Esophagus squamous epithelium (tissue), 4 donors: ENCODE measurements around the gene KSR1.

Experiments used
- POLR2A ChIP-seq, 4 donors: fragments of 450-650 bp; IDR thresholded peaks; one replicate each; pipeline ENCODE4 v1.6.1; 2017; ENCODE audit warnings: antibody characterized with exemption in 4 of 4, mild to moderate bottlenecking in 4 of 4, moderate library complexity in 3 of 4
- TF ChIP-seq, protein P1 (sequence below), 6 experiments: fragments of 450-650 bp in 4 of 6; fragments of 200-600 bp in 2 of 6; sonication (generic) in 2 of 6; IDR thresholded peaks; one replicate each; pipeline ENCODE4 v1.5.1; 2016 to 2019; ENCODE audit warnings: antibody characterized with exemption in 6 of 6, mild to moderate bottlenecking in 4 of 6, moderate library complexity in 4 of 6

DNA sequence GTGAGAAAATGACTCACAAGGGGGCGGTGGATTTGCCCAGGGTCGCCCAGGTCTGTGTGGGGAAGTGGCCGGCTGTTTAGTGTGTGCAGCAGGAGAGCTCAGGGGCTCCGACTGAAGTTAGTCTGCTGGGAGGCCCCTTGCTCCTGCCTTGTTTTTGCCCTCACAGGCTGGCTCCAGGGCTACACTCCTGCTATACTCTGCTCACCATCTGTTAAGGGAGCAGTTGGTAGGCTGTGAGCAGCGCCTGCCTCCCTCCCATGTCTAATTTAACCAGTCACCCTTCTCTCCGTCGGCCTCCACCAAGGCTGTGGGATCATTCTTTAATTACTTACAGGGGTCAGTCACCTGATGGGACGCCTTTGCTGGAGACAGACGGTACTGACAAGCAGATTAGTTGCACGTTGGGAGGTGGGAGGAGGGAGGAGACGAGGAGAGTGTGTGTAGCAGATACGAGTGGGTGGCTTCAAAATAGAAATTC, 35.5 kb downstream of the KSR1 start:
- no peak for TF ChIP-seq POLR2A (IDR thresholded peaks at IDR 0.05)
- TF ChIP-seq, protein P1, sequence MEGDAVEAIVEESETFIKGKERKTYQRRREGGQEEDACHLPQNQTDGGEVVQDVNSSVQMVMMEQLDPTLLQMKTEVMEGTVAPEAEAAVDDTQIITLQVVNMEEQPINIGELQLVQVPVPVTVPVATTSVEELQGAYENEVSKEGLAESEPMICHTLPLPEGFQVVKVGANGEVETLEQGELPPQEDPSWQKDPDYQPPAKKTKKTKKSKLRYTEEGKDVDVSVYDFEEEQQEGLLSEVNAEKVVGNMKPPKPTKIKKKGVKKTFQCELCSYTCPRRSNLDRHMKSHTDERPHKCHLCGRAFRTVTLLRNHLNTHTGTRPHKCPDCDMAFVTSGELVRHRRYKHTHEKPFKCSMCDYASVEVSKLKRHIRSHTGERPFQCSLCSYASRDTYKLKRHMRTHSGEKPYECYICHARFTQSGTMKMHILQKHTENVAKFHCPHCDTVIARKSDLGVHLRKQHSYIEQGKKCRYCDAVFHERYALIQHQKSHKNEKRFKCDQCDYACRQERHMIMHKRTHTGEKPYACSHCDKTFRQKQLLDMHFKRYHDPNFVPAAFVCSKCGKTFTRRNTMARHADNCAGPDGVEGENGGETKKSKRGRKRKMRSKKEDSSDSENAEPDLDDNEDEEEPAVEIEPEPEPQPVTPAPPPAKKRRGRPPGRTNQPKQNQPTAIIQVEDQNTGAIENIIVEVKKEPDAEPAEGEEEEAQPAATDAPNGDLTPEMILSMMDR (IDR thresholded peaks at IDR 0.05), result no peak
